ENCODE measurements around the gene SLC5A5.

- no peak for TF ChIP-seq MAX (IDR thresholded peaks at IDR 0.05; ENCODE audit: low read depth, low read length)
- TF ChIP-seq CTCF (IDR thresholded peaks at IDR 0.05; ENCODE audit: low read depth, low read length), result no peak
Measured at GRCh38 chr19:17883627-17884410, 12.1 kb downstream of the SLC5A5 start.

Data from NB4 (cell line).